ENCODE data around the gene DTX4.

DTX4 gene

GRCh38 chr11:59247531-59248227 lies 75.7 kb downstream of the DTX4 start:
- H2AFZ ChIP-seq (ENCODE audit: low read depth, low read length, severe bottlenecking): no peak overlapping the region
- no peaks in the 10 kb centered on the region for H3K36me3 ChIP-seq (ENCODE audit: low read length)
- no peak for TF ChIP-seq CTCF (IDR thresholded peaks at IDR 0.05; ENCODE audit: insufficient read depth, low read length, poor library complexity, severe bottlenecking)
- no peak for TF ChIP-seq EZH2phosphoT487 (conservative IDR thresholded peaks at IDR 0.05; ENCODE audit: low read length)
- H3K9ac ChIP-seq (ENCODE audit: low read length): no peak overlapping the region
- H3K79me2 ChIP-seq (ENCODE audit: insufficient read depth, low read length): no peaks in the 10 kb centered on the region
- H3F3A ChIP-seq (ENCODE audit: insufficient read depth): no peaks in the 10 kb centered on the region
- no peak overlapping the region for H3K27ac ChIP-seq (ENCODE audit: low read depth, low read length)
- no peaks in the 10 kb centered on the region for H4K20me1 ChIP-seq (ENCODE audit: low read depth, low read length)
- no peaks in the 10 kb centered on the region for H3K27me3 ChIP-seq (ENCODE audit: low read length)
- no peak overlapping the region for H3K4me3 ChIP-seq (ENCODE audit: insufficient read depth, low read length, poor library complexity, severe bottlenecking)
- peaks cover 5% of the 10 kb centered on the region; the same call in 1 of the 2 replicates for H3K9me3 ChIP-seq (ENCODE audit: insufficient read depth, low read length)
- H3K4me2 ChIP-seq (ENCODE audit: low read depth, low read length, poor library complexity, severe bottlenecking): no peak overlapping the region
- H3K9me2 ChIP-seq (replicated peaks; ENCODE audit: insufficient read depth, low read length): no peaks in the 10 kb centered on the region

- Histone ChIP-seq H3K9me3 (ENCODE audit: insufficient read depth, low read length) (peaks cover 4% of the 10 kb centered on the region; the same call in 1 of the 2 replicates), H3K9ac (ENCODE audit: low read length) (no peak overlapping the region)
- TF ChIP-seq EZH2phosphoT487 (conservative IDR thresholded peaks at IDR 0.05; ENCODE audit: low read length): no peak
- TF ChIP-seq CTCF (IDR thresholded peaks at IDR 0.05; ENCODE audit: insufficient read depth, low read length, poor library complexity, severe bottlenecking): no peak
Measured at GRCh38 chr11:59249535-59249934, 77.6 kb downstream of the DTX4 start.

DNA sequence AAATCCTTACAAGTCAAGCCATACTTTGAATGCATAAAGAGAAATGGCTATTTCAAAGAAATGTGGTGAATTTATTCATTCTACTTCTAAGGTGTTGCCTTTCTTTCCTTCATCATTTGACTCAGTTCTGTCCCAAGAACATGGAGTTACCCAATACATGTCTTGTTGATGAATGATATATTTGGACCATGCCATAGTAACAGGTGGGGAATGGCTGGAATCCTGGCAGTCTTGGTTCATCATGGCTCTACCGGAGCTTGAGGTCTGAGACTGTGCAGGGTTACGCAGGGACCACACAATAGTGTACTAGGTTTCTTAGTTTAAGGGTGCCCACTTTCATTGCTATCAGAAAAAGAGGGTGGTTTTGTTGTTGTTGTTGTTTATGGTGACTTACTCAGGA lies 81.1 kb downstream of the DTX4 start:
- no peaks in the 10 kb centered on the region for H3K79me2 ChIP-seq (ENCODE audit: insufficient read depth, low read length)
- H3K27me3 ChIP-seq (ENCODE audit: low read length): no peaks in the 10 kb centered on the region
- H3K4me3 ChIP-seq (ENCODE audit: insufficient read depth, low read length, poor library complexity, severe bottlenecking): no peak overlapping the region

More at GRCh38 chr11:59249535-59249934, 77.6 kb downstream of the DTX4 start:
- Histone ChIP-seq H4K20me1 (ENCODE audit: low read depth, low read length) (no peaks in the 10 kb centered on the region), H3K9me2 (replicated peaks; ENCODE audit: insufficient read depth, low read length) (no peaks in the 10 kb centered on the region), H3K4me3 (ENCODE audit: insufficient read depth, low read length, poor library complexity, severe bottlenecking) (no peak overlapping the region), H3F3A (ENCODE audit: insufficient read depth) (no peaks in the 10 kb centered on the region), H3K79me2 (ENCODE audit: insufficient read depth, low read length) (no peaks in the 10 kb centered on the region), H3K4me2 (ENCODE audit: low read depth, low read length, poor library complexity, severe bottlenecking) (no peak overlapping the region), H2AFZ (ENCODE audit: low read depth, low read length, severe bottlenecking) (no peak overlapping the region), H3K27me3 (ENCODE audit: low read length) (no peaks in the 10 kb centered on the region), H3K36me3 (ENCODE audit: low read length) (no peaks in the 10 kb centered on the region), H3K27ac (ENCODE audit: low read depth, low read length) (no peak overlapping the region)

More for the DNA sequence above, 81.1 kb downstream of the DTX4 start:
- H3K9me3 ChIP-seq (ENCODE audit: insufficient read depth, low read length): no peaks in the 10 kb centered on the region
- H3K4me2 ChIP-seq (ENCODE audit: low read depth, low read length, poor library complexity, severe bottlenecking): no peak overlapping the region
- H3F3A ChIP-seq (ENCODE audit: insufficient read depth): no peaks in the 10 kb centered on the region
- no peaks in the 10 kb centered on the region for H3K36me3 ChIP-seq (ENCODE audit: low read length)
- H2AFZ ChIP-seq (ENCODE audit: low read depth, low read length, severe bottlenecking): no peak overlapping the region
- H4K20me1 ChIP-seq (ENCODE audit: low read depth, low read length): no peaks in the 10 kb centered on the region
- H3K9ac ChIP-seq (ENCODE audit: low read length): no peak overlapping the region
- no peak overlapping the region for H3K27ac ChIP-seq (ENCODE audit: low read depth, low read length)
- H3K9me2 ChIP-seq (replicated peaks; ENCODE audit: insufficient read depth, low read length): no peaks in the 10 kb centered on the region
- TF ChIP-seq CTCF (IDR thresholded peaks at IDR 0.05; ENCODE audit: insufficient read depth, low read length, poor library complexity, severe bottlenecking) (no peak), EZH2phosphoT487 (conservative IDR thresholded peaks at IDR 0.05; ENCODE audit: low read length) (no peak)

Data from SU-DHL-6 (cell line).